ENCODE measurements around the gene SPOP.
A peak's percentile ranks its signal among the peaks of the same experiment; 100 is the strongest.
"Not testable (repeated sequence)": the region's sequence is repeated elsewhere in the genome, so short reads cannot be mapped to it uniquely, and the experiment has no call there.

SPOP gene

DNA sequence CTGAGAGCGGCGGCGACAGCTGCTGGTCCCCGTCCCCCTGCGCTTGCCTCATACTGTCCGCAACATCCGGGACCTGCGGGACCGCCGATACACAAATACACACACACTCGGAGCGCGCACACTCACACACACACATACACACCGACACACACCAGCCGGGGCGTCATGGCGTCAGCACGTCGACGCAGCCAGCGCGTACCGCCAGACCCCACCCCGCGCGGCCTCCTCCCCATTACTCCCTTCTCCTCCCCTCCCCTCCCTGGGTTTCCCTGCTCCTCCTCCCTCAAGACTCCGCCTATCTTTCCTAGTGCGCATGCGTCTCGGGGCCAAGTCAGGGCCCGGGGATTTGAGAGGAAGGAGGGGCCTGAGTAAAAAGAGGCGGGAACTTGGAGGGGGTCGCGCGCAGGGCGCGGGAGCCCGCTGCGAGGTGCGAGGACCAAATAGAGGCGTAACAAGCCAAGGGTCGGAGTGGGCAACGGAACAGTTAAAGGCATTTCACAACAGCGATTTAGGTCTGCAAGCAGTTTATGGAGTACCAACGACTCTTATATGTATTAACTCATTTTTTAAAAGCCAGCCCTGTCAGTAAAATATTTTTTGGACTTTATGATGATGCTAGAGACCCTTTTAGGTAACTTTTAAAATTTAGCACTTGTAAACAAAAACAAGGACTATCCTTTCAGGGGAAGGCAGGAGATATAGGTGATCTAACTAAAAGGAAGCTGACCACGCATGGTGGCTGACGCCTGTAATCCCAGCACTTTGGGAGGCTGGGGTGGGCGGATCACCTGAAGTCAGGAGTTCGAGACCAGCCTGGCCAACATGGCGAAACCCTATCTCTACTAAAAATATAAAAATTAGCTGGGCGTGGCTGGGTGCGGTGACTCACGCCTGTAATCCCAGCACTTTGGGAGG lies at the start of gene SPOP:
Gene SPOP (minus strand): TSS at position 165 of the 915 bp plus-strand sequence. CDS start 55,287 bp downstream, outside the sequence.
- DNase-seq = peak; percentile 99

DNA sequence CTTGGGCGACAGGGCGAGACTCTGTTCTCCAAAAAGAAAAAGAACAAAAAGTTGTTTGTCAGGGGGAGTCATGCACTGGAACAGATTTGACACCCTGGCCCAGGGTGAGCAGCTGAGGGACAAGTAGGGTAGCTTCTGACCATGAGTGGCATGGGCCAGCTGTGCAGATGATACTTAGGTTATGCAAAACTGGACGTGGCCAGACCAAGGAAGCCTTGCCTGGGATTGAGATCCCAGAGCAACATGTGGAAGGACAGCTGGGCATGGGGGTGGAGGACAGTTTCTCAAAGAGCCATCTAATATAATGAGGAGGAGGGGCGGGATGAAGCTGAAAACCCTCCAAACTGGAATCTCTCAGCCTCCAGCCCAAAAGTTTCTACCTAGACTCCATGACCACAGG lies 49.5 kb upstream of the SPOP start:
- DNase-seq = no peak

DNA sequence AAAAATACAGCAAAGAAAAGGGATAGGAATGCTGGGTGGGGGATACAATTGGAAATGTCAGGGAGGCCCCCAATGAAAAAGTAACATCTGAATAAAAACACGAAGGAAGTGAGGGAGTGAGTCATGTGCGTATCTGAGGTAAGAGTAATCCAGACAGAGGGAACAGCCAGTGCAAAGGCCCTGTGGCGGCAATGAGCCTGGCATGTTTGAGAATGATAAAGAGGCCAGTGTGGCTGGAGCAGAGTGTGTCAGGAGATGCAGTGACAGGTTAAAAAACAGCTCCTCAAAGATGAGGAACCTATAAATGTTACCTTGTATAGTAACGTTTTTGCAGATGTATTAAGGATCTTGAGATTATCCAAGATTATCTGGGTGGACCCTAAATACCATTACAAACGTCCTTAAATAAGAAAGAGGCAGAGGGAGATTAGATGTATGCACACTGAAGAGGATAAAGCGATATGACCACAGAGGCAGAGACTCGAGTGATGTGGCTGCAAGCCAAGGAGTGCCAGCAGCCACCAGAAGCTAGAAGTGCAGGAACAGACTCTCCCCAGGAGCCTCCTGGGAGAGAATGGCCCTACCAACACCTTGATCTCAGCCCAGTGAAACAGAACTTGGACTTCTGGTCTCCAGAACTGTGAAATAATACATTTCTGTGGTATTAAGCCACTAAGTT lies 47.7 kb upstream of the SPOP start:
- peak; percentile 88 for DNase-seq

DNA sequence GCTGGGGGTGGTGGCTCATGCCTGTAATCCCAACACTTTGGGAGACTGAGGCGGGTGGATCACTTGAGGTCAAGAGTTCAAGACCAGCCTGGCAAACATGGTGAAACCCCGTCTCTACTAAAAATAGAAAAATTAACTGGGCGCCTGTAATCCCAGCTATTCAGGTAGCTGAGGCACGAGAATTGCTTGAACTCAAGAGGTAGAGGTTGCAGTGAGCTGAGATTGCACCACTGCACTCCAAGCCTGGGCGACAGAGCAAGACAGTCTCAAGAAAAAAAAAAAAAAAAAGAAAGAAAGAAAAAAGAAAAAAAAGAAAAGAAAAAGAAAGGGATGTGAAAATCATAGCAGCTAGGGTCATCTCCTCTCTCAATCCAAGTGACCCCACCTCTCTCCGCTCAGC lies 46.7 kb upstream of the SPOP start:
- DNase-seq = not testable (repeated sequence)

DNA sequence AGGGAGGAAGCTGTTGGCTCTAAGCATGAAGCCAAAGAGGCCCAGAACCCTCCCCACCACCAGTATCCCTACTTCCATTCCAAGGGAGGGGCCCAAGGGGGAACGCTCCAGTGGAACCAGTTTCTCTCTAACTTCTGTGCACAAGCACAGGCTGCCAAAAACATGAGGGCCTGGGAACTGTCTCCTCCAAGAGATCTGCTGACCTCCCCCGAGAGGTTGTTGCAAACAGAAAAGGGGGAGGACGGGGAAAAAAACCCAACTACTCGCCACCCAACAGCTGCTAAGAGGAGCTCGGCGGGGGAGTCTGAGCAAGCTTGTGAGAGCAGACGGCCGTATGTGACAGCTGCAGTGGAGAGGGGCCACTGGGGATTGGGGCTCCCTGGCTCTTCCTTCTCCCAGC lies 45.5 kb upstream of the SPOP start:
- DNase-seq = no peak

DNA sequence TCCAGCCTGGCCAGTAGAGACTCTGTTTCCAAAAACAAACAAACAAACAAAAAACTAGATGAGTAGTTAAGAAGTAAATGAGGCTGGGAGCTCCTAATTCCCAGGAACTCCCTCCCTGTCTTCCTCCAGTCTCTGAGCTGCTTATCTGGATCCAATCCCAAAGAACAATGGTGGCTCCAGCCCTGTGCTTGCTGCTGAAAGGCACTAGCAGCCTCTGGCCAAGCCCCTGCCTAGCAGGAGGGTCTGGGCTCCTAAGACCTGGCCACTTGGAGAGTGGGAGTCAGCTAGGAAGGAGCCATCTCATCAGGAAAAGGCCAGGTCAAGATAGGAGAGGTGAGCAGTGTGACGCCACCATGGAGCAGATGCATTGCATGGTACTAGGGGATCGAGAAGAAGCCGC lies 44.2 kb upstream of the SPOP start:
- no peak for DNase-seq

- no peak for DNase-seq
Measured at GRCh38 chr17:49717371-49717861, 39.5 kb upstream of the SPOP start.

DNA sequence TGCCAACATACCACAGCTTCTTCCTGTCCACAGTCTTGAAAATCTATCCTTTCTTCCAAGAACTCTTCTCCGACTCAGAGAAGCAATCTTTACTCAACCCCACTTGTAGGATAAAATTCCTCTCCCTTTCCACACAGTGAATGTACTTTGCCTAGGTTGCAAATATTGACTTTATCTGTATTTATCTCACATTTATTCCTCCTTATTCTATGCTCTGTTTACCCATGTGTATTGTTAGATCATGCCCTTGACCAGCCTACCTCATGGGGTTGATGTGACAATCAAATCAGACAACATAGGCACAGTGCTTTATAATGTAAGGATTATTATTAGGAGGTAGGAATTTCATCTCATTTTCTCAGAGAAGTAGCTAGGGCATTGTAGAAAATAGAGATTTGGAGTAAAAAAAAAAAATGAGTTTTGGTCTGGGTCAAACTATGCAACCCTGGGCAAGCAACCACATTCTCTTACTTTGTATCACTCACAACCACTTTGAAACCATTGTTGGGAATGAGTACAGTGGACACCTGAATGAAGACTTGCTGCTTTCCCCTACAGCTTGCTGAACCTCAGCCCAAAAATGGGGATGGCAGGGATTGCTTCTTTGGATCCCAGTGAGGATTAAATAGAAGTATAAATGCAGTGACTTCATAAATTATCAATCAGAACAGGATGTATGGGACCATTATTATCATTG lies 38.9 kb upstream of the SPOP start:
- DNase-seq = no peak

- no peak for DNase-seq
Measured at GRCh38 chr17:49715717-49716279, 37.9 kb upstream of the SPOP start.

GRCh38 chr17:49715216-49715615 lies 37.3 kb upstream of the SPOP start:
- no peak for DNase-seq

DNA sequence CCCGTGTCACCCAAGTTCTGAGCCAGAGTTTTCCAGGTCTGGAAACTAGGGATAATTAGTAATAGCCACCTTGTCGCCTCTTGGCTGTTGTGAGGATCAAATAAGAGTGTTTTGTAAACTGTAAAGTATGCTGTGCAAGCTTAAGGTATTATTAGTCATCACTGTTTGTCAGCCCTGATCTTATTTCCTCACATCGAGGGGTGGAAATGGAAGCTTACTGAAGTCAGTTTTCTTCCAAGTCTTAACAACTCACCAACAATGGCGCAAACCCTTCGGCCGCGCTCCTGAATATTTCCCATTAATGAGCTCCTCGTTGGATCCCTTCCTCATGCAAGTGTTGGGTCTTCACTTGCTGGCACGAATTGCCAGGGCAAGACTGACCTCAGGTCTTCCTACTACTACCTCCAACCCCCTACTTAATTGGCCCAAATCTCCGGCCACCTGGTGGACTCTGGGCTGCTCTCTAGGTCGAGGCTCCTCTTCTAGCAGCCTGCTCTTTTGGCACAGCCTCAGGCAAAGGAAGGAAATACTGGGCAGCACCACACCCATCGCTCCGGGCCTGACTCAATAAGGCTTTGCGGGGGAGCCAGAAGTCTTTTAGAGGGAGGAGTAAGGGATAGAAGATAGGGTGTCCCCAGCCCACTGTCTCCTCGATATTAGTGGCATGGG lies 30.8 kb upstream of the SPOP start:
- peak; percentile 89 for DNase-seq

GRCh38 chr17:49707608-49708514 lies 30.0 kb upstream of the SPOP start, which contains the start of gene SLC35B1:
Gene SLC35B1, minus strand, starts transcription at chr17:49707964. Its CDS starts 131 bp downstream, at chr17:49707833.
- DNase-seq = peak; percentile 99

- DNase-seq = peak; percentile 32
Measured at GRCh38 chr17:49707246-49707607, 29.3 kb upstream of the SPOP start.

GRCh38 chr17:49705254-49705653 lies 27.4 kb upstream of the SPOP start:
- no peak for DNase-seq

DNA sequence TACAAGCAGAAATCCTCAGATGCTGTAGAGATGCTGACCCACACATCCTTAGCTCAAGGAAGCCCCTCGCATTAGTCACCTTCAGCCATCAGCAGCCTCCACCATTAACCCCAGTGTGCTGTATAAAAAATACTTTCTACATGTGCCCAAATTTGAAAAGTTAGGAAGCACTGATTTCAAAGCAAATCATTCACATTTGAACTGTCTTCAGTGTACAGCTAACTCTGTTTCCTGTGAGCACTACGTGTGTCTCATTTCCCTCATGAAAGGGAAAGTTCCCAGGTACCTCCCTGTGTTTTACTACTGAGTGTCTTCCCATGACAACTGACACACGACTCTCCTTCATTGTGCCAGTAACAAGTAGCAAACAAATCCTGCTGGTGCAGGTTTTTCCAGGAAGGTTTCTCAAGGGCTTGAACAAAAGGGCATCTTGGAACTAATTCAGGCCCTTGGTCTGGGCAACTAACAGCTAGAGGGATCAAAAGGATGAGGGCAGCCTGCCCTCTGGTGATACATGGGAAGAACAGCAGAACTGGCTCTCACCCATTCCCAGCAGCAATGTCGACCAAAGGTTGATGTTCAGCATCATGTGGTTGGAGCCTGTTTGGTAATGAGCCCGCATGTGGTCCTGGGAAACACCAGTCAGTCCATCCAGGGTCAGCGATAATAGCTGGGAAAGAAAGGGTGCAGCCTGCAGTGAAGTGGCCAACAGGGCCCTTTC lies 25.8 kb upstream of the SPOP start:
- peak; percentile 59 for DNase-seq

GRCh38 chr17:49700960-49701359 lies 23.1 kb upstream of the SPOP start:
- DNase-seq = no peak

GRCh38 chr17:49699966-49700575 lies 22.2 kb upstream of the SPOP start:
- DNase-seq = no peak

- no peak for DNase-seq
Measured at GRCh38 chr17:49698005-49698404, 20.1 kb upstream of the SPOP start.

DNA sequence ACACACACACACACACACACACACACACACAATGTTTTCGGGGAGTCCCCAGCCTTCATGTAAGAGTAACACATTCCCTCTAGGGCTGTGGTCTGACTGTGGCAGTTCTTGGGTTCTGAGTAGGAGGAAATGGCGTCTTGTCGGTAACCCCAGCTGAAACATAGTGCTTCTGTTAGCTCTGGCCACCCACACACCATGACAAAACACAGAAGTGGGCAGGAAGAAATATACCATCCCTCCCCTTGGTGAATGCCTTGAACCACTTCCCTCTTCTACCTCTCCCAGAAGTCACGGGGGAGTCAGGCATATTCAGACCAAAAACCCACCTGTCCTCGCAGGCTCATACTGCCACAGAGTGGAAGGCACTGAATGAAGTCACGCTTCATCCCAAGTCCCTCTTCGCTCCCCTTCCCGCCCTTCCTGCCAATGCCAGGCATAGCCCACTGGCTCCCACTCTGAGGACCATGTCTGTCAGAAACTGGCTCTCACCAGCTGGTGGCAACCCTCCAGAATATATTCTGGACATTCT lies 18.4 kb upstream of the SPOP start:
- no peak for DNase-seq

DNA sequence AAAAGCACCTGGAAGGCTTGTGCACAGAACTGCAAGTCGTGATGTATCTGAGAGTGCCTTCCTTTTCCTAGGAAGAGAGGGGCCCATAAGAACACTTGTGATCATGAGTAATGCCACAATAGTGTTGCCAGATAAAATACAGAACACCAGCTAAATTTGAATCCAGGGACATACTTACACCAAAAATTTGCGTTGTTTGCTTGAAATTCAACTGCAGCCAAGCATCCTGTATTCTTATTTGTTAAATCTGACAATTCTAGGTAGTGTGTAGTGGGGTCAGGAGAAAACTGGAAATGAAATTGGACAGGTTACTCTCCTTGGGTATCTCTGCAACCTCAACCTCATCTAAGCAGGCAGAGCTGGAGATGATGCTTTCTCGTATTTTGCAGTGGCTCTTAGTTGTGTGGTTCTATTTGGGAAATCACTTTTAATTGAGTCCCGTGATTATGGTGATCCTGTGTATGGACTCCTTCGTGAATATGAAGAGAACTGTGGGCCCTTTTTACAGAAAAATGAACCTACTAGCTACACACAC lies 17.9 kb upstream of the SPOP start:
- no peak for DNase-seq

All from hematopoietic multipotent progenitor cell treated with erythropoietin and hydrocortisone succinate and interleukin-3 and kit ligand, for 8 days (in vitro differentiated cells).